ENCODE measurements around the gene COMMD10.

GRCh38 chr5:116229131-116229689, 144.4 kb downstream of the COMMD10 start:
- TF ChIP-seq CTCF (IDR thresholded peaks at IDR 0.05; ENCODE audit: low read depth, low read length) (no peak), MAX (IDR thresholded peaks at IDR 0.05; ENCODE audit: low read depth, low read length) (no peak), POLR2A (IDR thresholded peaks at IDR 0.05; ENCODE audit: extremely low read depth, insufficient read length) (no peak), MYC (IDR thresholded peaks at IDR 0.05; ENCODE audit: low read depth, low read length) (no peak)
